Inflammatory macrophage (primary cell): Measurements from ENCODE around the gene NDUFS5.
A peak's percentile ranks its signal among the peaks of the same experiment; 100 is the strongest.
"Not testable (repeated sequence)": the region's sequence is repeated elsewhere in the genome, so short reads cannot be mapped to it uniquely, and the experiment has no call there.

Experiments used
- DNase-seq, 2 donors: peaks; one replicate each; pipeline ENCODE4 v3.0.0-alpha.2; 2020 to 2022

Gene NDUFS5

GRCh38 chr1:39065542-39065941 is 39.4 kb downstream of the NDUFS5 start:
- no peak for DNase-seq

- DNase-seq = not testable (repeated sequence)
Measured at GRCh38 chr1:39068227-39068626, 42.1 kb downstream of the NDUFS5 start.

GRCh38 chr1:39071557-39071956 is 45.4 kb downstream of the NDUFS5 start:
- DNase-seq = not testable (repeated sequence)

DNA sequence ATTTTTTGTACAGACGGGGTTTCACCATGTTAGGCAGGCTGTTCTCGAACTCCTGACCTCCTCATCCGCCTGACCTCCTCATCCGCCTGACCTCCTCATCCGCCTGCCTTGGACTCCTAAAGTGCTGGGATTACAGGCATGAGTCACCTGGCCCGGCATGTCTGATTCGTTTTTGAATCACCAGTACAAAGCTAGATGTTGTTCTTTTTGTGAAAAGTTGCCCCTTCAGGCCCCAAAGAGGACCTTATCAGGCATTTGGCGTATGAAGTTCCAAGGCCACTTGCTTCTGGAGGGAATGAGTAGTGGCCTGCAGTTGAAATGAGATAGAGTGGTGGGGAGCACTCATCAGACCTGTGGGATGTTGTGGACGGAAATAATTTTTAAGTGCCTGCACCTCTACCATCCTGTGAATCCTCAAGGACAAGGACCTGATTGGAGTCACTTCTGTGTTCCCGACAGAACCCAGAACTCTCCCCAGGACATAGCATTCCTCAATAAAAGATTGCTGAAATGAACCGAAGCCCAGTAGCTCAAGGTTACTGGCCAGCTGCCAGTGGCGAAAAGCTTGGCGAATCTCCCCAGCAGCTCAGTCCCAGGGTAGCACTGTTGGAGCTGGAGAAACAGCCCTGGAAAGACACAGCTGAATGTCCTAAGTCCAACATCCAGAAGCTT is 50.1 kb downstream of the NDUFS5 start:
- DNase-seq = no peak

- no peak for DNase-seq
Measured at GRCh38 chr1:39076799-39077148, 50.6 kb downstream of the NDUFS5 start.

DNA sequence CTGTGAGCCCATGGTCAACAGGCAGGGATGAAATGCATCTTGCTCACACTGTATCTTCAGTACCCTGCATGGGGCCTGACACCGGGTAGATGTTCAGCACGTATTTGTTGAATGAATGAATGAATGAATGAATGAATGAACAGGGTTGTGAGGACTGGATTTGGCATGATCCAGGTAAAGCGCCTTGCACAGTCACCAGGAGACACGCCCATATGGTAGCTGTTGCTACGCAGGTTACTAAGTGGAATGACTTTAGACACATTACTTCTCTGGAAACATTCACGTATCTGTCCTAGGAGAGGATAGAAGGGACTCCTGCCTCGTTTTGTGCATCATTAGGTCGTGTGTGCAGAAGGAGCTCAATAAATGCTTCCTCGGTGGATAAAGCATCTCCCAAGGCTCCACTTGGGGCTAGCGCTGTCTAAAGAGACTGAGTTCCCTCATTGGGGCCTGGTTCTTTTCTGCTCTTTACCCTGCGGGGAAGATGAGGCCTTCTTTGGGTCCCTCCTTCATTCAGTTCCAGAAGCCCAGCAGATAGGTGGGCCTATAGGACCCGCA is 54.2 kb downstream of the NDUFS5 start:
- DNase-seq = no peak

- no peak for DNase-seq
Measured at GRCh38 chr1:39080831-39081270, 54.7 kb downstream of the NDUFS5 start.

- peak in 1 of 2 donors; percentile 48 for DNase-seq
Measured at GRCh38 chr1:39081271-39082009, 55.3 kb downstream of the NDUFS5 start.

DNA sequence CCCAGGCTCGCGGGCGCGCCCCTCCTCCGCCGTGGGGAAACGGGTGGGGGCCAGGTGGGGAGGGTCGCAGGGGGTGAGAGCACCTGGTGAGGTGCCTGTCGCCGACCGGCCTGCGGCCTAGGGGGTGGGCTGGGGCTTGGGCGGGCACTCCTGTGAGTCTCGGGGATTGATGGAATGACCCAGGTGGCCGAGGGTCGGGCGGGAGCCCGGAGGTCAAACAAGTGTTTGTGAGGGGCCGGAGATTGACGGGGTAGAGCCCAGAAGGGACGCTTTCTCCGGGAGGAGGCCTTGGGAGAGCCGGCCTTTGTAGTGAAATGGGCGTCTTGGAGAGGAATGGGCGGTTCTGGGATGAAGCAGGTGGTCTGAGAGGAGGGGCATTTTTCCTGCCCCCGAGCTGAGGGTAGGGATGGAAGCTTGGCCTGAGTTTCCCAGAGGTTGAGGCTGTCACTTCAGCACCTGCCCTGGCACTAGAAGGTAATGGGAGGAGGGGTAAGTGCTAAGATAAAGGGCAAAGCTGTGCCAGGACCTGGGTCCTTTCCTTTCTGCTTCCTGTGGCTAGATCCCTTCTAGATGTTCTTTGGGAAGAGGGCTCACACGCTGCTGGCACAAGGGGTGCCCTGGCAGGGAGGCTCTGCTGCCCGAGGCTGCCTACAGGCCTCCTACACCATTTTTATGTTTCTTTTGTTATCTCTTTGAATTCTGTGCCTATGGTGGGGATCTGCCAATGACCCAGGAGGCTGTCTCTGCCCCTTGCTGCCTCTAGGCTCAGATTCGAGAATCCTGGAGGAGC is 56.1 kb downstream of the NDUFS5 start:
- no peak for DNase-seq

GRCh38 chr1:39082811-39083576 is 56.8 kb downstream of the NDUFS5 start:
- no peak for DNase-seq

- no peak for DNase-seq
Measured at GRCh38 chr1:39084191-39084590, 58.0 kb downstream of the NDUFS5 start.
